Fibroblast of the aortic adventitia (primary cell): Measurements from ENCODE around the gene MISP3. TPM values are rescaled to one million over a fixed set of nuclear protein-coding genes. Genes with fewer than 3 reads are reported as not detected.

ENCODE experiments used
- DNase-seq: peaks from one replicate; pipeline ENCODE4 v3.0.0-alpha.2; 2010; ENCODE audit warnings: low read depth
- H3K4me3 ChIP-seq: 2 replicates; pipeline ENCODE4 v1.5.1; 2011; ENCODE audit warnings: low read depth, mild to moderate bottlenecking, control low read depth, low read length, moderate library complexity
- total RNA-seq: library from RNA; depleted of rRNA; stranded (reverse); fragments of >200 nt; gene quantifications from 2 replicates; pipeline ENCODE4 v1.2.3, GENCODE V29; 2012; ENCODE audit warnings: low replicate concordance
- TF ChIP-seq, protein P1 (sequence below): IDR thresholded peaks from 2 replicates; pipeline ENCODE4 v1.5.1; 2011; ENCODE audit warnings: mild to moderate bottlenecking, low read length, control low read depth, inconsistent platforms; ENCODE audit not compliant: insufficient read depth

Gene MISP3
- total RNA-seq, 1 donor, result 0.72 TPM

- no peak overlapping the region for H3K4me3 ChIP-seq
- no peak for DNase-seq
- TF ChIP-seq, protein P1, sequence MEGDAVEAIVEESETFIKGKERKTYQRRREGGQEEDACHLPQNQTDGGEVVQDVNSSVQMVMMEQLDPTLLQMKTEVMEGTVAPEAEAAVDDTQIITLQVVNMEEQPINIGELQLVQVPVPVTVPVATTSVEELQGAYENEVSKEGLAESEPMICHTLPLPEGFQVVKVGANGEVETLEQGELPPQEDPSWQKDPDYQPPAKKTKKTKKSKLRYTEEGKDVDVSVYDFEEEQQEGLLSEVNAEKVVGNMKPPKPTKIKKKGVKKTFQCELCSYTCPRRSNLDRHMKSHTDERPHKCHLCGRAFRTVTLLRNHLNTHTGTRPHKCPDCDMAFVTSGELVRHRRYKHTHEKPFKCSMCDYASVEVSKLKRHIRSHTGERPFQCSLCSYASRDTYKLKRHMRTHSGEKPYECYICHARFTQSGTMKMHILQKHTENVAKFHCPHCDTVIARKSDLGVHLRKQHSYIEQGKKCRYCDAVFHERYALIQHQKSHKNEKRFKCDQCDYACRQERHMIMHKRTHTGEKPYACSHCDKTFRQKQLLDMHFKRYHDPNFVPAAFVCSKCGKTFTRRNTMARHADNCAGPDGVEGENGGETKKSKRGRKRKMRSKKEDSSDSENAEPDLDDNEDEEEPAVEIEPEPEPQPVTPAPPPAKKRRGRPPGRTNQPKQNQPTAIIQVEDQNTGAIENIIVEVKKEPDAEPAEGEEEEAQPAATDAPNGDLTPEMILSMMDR, result no peak
Observed at GRCh38 chr19:14066134-14066533, 6.5 kb upstream of the MISP3 start.

GRCh38 chr19:14070268-14071050 lies 2.1 kb upstream of the MISP3 start:
- no peak for DNase-seq
- TF ChIP-seq, protein P1, result no peak
- no peak overlapping the region for H3K4me3 ChIP-seq

DNA sequence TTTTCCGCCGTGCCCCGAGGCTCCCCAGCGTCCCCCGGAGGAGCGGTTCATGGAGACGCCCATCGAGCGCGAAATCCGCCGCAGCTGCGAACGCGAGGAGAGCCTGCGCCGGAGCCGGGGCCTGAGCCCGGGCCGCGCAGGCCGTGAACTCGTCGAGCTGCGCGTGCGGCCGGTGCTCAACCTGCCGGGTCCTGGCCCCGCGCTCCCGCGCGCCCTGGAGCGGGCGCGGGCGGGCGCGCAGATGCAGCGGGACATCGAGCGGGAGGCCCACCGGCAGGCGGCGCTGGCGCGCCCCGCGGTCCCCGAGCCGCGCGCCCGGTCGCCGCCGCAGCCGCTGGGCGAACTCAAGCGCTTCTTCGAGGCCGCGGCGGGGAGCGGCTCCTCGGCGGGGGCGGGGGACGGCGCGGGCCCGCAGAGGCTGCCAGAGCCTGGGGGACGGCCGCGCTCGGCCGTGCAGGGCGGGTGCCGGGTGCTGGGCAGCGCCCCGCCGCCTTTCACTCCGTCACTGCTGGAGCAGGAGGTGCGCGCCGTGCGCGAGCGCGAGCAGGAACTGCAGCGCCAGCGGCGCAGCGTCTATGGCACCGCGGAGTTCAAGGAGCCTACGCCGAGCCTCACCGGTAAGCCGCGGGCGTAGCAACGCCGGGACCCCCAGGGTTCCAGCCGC lies 807 bp downstream of the MISP3 start:
- peak overlapping the region; percentile 80 for H3K4me3 ChIP-seq
- TF ChIP-seq, protein P1, result peak; percentile 37
- DNase-seq, result peak; percentile 82

DNA sequence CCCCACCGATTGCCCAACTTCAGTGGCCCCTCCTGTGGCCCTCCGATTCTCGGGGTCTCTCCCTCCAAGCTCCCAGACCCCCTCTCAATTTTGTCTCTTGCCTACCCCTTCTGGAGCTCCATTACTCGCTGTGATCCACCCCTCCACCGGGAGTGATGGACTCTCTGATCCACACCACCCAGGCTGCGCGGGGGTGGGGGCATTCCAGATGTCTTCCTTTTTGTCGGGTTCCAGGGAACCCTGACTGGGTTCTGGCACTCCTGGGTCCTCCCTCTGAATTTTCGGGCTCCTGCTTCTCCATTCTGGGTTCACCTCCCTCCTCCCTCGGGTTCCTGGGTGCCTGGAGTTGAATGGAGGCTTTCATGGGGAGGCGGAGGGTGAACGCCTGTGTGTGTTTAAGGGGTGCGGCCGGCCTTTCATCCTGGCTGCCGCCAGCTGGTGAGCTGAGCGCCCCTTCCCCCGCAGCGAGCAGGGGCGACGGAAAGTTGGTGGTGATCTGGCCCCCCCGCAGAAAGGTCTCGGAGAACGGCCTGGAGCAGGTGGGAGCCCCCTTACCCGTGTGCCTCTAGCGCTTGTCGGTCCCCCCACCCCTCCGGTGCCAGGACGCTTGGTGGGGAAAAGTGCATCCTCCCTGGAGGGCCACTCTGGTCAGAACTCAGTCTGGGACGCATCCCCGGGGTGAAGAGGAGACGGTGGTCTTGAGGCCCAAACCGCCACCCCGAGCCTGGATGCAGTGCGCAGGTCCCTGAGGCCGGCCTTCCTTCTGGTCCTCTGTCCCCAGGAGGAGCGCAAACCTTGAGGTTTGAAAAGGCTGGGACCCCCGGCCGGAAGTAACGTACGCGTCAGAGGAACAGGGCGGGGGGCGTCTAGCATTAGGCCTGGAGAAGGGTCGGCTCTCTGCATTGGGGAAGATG lies 1.6 kb downstream of the MISP3 start:
- H3K4me3 ChIP-seq, result peak overlapping the region; percentile 80
- TF ChIP-seq, protein P1, result no peak
- DNase-seq, result no peak

DNA sequence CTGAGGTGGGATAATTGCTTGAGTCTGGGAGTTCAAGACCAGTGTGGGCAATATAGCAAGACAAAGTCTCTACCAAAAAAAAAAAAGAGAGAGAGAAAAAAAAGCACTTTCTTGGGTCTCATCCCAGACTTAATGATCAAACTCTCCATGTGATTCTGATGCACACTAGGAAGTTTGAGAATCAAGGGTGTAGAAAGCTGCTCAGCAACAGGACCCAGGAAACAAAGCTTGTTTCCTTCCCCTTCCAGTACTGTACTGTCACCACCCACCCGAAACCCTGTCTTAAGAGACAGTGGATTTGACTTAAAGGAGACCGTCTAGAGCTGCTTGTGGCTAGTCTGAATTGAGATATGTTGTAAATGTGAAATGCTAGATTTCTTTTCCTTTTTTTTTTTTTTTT lies 5.8 kb downstream of the MISP3 start:
- no peak overlapping the region for H3K4me3 ChIP-seq
- TF ChIP-seq, protein P1, result no peak
- peak; percentile 66 for DNase-seq
